ENCODE measurements around the gene PRSS16.
A peak's percentile ranks its signal among the peaks of the same experiment; 100 is the strongest.

Gene PRSS16

GRCh38 chr6:27287751-27288135 is 40.2 kb downstream of the PRSS16 start:
- no peak for DNase-seq
- no peak for TF ChIP-seq GATA1 (IDR thresholded peaks at IDR 0.05; ENCODE audit: low read depth, low read length)
- no peak for TF ChIP-seq POLR2A (IDR thresholded peaks at IDR 0.05; ENCODE audit: low read length)

- DNase-seq = no peak
- TF ChIP-seq GATA1 (IDR thresholded peaks at IDR 0.05; ENCODE audit: low read depth, low read length) (no peak), POLR2A (IDR thresholded peaks at IDR 0.05; ENCODE audit: low read length) (no peak)
Measured at GRCh38 chr6:27288136-27289044, 40.9 kb downstream of the PRSS16 start.

GRCh38 chr6:27290065-27290849 is 42.8 kb downstream of the PRSS16 start:
- DNase-seq = peak; percentile 26 to 36
- no peak for TF ChIP-seq GATA1 (IDR thresholded peaks at IDR 0.05; ENCODE audit: low read depth, low read length)
- TF ChIP-seq POLR2A (IDR thresholded peaks at IDR 0.05; ENCODE audit: low read length) = no peak

DNA sequence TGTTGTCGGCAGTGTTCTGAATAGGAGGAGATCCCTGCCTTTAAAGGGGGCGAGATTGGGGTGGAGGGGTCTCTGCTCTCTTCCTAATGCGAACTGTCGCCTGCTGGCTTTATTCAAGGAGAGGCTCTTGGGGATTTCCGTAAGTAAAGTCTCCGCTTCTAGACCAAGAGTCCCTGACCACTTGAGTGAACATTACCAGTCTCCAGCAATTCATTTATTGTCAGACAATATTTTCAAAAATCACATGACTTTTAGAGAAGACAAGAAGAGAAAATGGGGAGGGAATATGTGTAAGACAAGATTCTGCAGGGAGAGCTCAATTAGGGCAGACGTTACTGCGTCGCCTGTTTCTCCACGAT is 43.3 kb downstream of the PRSS16 start:
- DNase-seq = no peak

DNA sequence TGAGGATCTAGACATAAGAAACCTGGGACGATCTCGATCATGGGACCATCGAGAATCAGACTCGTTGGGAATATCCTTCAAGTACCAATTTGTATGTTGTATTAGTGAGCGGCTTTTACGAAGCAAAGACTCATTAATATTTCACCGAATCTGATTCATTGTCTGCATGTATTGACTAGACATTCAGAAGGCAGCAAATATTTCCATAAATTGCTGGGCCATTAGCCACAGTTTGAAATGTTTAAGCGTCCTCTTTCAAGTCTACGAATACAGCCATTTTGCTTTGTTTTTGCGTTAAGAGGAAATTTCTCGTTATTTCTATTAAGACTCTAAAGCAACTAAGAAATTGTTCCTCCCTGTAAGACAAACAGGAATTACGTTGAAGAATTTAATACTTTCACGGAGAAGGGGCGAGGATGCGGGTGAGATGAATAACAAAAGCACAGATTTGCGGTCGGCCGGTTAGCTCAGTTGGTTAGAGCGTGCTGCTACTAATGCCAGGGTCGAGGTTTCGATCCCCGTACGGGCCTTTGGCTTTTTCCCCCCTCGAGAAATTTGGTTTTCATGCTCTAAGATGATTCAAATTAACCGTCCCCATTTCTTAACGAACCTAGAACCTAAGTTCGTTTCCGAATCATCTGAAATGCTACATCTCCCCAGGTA is 46.1 kb downstream of the PRSS16 start:
- TF ChIP-seq GATA1 (IDR thresholded peaks at IDR 0.05; ENCODE audit: low read depth, low read length) (no peak), POLR2A (IDR thresholded peaks at IDR 0.05; ENCODE audit: low read length) (no peak)
- DNase-seq = peak; percentile 9 to 16

More for the DNA sequence above, 43.3 kb downstream of the PRSS16 start:
- TF ChIP-seq GATA1 (IDR thresholded peaks at IDR 0.05; ENCODE audit: low read depth, low read length) = no peak
- no peak for TF ChIP-seq POLR2A (IDR thresholded peaks at IDR 0.05; ENCODE audit: low read length)

DNA sequence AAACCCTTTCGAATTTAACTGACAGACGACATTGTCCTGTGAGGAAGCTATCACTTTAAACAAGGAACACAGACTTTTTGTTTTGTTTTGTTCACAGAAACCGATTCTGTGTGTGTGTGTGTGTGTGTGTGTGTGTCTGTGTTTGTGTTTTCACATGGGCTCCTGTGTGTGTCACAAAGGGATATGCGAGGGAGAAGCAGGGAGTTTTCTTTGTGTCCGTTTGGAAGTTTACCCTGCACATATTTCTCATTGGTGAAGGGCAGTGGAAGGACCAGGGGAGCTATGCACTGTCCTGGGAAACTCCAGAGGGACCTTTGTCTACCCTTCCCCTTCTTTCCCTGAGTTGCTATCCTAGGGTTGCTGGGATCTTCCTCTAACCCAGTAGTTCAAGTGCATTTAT is 46.9 kb downstream of the PRSS16 start:
- TF ChIP-seq GATA1 (IDR thresholded peaks at IDR 0.05; ENCODE audit: low read depth, low read length) = no peak
- no peak for TF ChIP-seq POLR2A (IDR thresholded peaks at IDR 0.05; ENCODE audit: low read length)

DNA sequence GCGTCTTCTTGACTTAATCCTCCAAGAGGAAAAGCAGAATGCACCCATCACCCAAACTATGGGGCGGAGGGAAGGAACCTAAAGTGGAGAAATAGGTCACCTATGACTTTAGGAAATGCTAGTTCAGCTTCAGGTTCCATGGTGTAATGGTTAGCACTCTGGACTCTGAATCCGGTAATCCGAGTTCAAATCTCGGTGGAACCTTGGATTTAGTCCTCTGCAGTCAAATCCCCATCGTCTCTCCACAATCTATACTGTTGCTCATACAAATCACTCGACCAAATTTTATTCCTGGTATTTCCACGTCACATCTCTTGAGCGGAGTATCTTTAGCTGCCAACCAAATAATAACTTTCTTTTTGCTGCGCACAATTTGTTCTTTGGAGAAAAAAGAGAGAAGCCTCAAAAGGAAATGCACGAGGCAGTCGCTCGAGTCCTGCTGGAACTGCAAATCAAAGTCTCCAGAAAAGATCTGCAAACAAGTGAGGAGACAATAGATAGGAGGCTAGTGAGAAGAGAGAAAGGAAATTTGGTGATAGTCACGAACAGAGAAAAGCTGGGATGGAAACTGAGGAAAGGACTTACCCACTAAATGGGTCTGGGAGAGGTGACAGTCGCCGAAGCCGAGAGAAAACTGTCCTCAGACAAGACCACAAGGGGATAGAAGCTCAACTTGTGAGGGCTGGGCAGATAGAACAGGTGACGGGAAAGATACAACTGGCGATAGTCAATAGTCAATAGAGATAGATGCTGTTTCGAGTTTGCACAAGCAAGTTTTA is 48.0 kb downstream of the PRSS16 start:
- DNase-seq = peak; percentile 15 to 24
- TF ChIP-seq GATA1 (IDR thresholded peaks at IDR 0.05; ENCODE audit: low read depth, low read length) (no peak), POLR2A (IDR thresholded peaks at IDR 0.05; ENCODE audit: low read length) (no peak)

More for the DNA sequence above, 46.9 kb downstream of the PRSS16 start:
- no peak for DNase-seq

DNA sequence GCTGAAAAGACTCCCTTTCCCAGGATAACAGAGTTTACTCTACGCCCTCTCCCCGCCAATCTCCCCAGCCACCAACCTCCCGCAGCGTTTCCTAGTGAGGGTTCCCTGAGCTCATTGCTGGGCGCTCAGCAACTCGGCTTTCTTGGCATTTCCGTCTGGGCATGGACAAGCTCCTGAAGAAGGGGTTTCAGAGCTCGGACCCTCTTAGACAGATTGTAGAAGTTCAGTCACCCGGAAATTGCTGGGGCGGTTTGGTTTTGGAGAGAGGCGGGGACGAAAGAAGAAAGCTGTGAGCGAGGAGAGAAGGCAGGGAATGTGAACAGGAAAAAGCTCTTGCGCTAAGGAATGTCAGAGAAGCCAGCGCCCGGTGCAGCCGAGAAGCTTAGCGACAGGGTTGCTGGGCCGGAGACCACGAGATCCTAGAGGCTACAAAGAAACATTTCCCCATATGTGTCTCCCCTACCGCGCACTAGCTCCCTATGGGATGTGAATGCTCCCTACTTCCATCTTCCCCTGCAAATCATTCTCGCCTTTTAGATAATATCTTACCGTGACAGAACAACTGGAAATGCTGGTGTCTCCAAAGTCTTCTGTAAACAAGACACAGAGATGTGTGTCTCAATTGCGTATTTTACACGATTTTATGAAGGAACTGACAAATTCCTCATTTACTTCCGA is 48.7 kb downstream of the PRSS16 start:
- peak in 1 of 2 experiments; percentile 4 for DNase-seq
- TF ChIP-seq POLR2A (IDR thresholded peaks at IDR 0.05; ENCODE audit: low read length) (no peak), GATA1 (IDR thresholded peaks at IDR 0.05; ENCODE audit: low read depth, low read length) (no peak)

GRCh38 chr6:27297484-27297856 is 50.0 kb downstream of the PRSS16 start:
- TF ChIP-seq GATA1 (IDR thresholded peaks at IDR 0.05; ENCODE audit: low read depth, low read length) (no peak), POLR2A (IDR thresholded peaks at IDR 0.05; ENCODE audit: low read length) (no peak)
- DNase-seq = no peak

GRCh38 chr6:27297857-27298730 is 50.6 kb downstream of the PRSS16 start:
- DNase-seq = peak; percentile 49

DNA sequence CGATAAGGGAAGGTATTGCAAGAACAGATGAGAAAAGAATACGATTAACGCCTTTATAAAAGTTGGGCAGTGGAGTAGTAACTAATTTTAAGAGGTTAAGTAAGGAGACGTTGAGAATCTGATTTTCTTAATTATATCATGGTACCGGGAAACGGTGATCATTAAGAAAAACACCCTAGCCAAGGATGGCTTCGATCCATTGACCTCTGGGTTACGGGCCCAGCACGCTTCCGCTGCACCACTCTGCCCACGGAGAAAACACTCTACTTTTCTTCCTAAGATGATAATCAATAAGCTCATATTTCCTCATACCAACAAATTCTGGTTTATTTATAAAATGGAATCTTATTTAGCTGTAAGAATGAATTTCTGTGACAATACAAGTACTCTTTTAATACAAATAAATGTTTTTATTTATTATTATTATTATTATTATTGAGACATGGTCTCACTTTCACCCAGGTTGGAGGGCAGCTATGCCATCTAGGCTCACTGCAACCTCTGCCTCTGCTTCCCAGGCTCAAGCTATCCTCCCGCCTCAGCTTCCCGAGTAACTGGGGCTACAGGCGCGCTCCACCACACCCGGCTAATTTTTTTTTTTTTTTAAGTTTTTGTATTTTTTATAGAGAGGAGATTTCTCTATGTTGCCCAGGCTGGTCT is 56.2 kb downstream of the PRSS16 start:
- peak in 1 of 2 experiments; percentile 4 for DNase-seq
- TF ChIP-seq GATA1 (IDR thresholded peaks at IDR 0.05; ENCODE audit: low read depth, low read length) (no peak), POLR2A (IDR thresholded peaks at IDR 0.05; ENCODE audit: low read length) (no peak)

More at GRCh38 chr6:27297857-27298730, 50.6 kb downstream of the PRSS16 start:
- TF ChIP-seq POLR2A (IDR thresholded peaks at IDR 0.05; ENCODE audit: low read length) = no peak
- no peak for TF ChIP-seq GATA1 (IDR thresholded peaks at IDR 0.05; ENCODE audit: low read depth, low read length)
